B cell (primary cell): Measurements from ENCODE around the gene ADGRV1. TPM values are rescaled to one million over a fixed set of nuclear protein-coding genes. Genes with fewer than 3 reads are reported as not detected.
"Not testable (repeated sequence)": the region's sequence is repeated elsewhere in the genome, so short reads cannot be mapped to it uniquely, and the experiment has no call there.

Experiments
- ATAC-seq: fragments of 200-7000 bp; cut with Tn5 transposase; one replicate; pipeline ENCODE4 v1.10.0; 2021; ENCODE audit warnings: low read depth, mild to moderate bottlenecking, moderate number of reproducible peaks, moderate library complexity
- CTCF ChIA-PET: fragments of 350-600 bp; sonication (Branson Sonifier 250); formaldehyde crosslinking; loops from one replicate; lab custom pipeline; 2021; ENCODE audit warnings: antibody characterized with exemption, inconsistent platforms; lab: Charles Lee
- POLR2A ChIA-PET: fragments of 350-600 bp; sonication (Branson Sonifier 250); formaldehyde crosslinking; loops from one replicate; lab custom pipeline; 2021; ENCODE audit warnings: antibody characterized with exemption; lab: Charles Lee
- DNase-seq: peaks from one replicate; pipeline ENCODE4 v3.0.0; 2013
- H2AFZ ChIP-seq: 2 replicates; pipeline ENCODE4 v1.6.1; 2012; ENCODE audit warnings: mild to moderate bottlenecking, low read depth, low read length; ENCODE audit not compliant: insufficient read depth, poor library complexity, severe bottlenecking
- H3K27ac ChIP-seq, 2 donors: 1 replicate in 1 of 2; 2 replicates in 1 of 2; pipeline ENCODE4 v1.5.1; 2012 to 2013; ENCODE audit warnings: low read length in 2 of 2, mild to moderate bottlenecking in 2 of 2, moderate library complexity in 1 of 2
- H3K27me3 ChIP-seq, 4 experiments: fragments of 200-600 bp in 1 of 4; sonication (generic) in 1 of 4; replicated peaks in 1 of 4; 1 replicate in 2 of 4; 2 replicates in 2 of 4; pipeline versions ENCODE4 v1.6.1 to v1.7.0; 2013 to 2016; ENCODE audit warnings: low read length in 3 of 4, mild to moderate bottlenecking in 2 of 4, mixed read lengths in 1 of 4, moderate library complexity in 1 of 4; ENCODE audit not compliant: insufficient read depth in 4 of 4, control insufficient read depth in 3 of 4; ENCODE audit errors: control extremely low read depth in 1 of 4
- H3K36me3 ChIP-seq, 2 experiments: replicated peaks in 1 of 2; 1 replicate in 1 of 2; 2 replicates in 1 of 2; pipeline versions ENCODE4 v1.6.1 to v1.7.1; 2013; ENCODE audit warnings: low read length in 1 of 2; ENCODE audit not compliant: insufficient read depth in 2 of 2, control insufficient read depth in 1 of 2; ENCODE audit errors: control extremely low read depth in 1 of 2, extremely low read depth in 1 of 2
- H3K4me1 ChIP-seq, 2 donors: fragments of 200-600 bp in 1 of 2; sonication (generic) in 1 of 2; 1 replicate in 1 of 2; 2 replicates in 1 of 2; pipeline versions ENCODE4 v1.5.1 to v1.6.1; 2013 to 2017; ENCODE audit warnings: low read length in 2 of 2; ENCODE audit not compliant: control insufficient read depth in 2 of 2, insufficient read depth in 2 of 2
- H3K4me2 ChIP-seq: replicated peaks from 2 replicates; pipeline ENCODE3; 2012; ENCODE audit warnings: mild to moderate bottlenecking, low read depth, low read length; ENCODE audit not compliant: poor library complexity, severe bottlenecking
- H3K4me3 ChIP-seq, 5 experiments: fragments of 200-600 bp in 1 of 5; sonication (generic) in 1 of 5; 1 replicate in 3 of 5; 2 replicates in 2 of 5; pipeline versions ENCODE4 v1.5.1 to v1.7.0; 2011 to 2016; ENCODE audit warnings: low read length in 4 of 5, mild to moderate bottlenecking in 4 of 5, low read depth in 2 of 5, control low read depth in 1 of 5, moderate library complexity in 1 of 5; ENCODE audit not compliant: insufficient read depth in 1 of 5; ENCODE audit errors: control extremely low read depth in 1 of 5, extremely low read depth in 1 of 5
- H3K79me2 ChIP-seq: fragments of 200-600 bp; sonication (generic); one replicate; pipeline ENCODE4 v1.6.0; 2016; ENCODE audit warnings: low read length; ENCODE audit not compliant: control insufficient read depth, insufficient read depth
- H3K9ac ChIP-seq: fragments of 200-600 bp; sonication (generic); 2 replicates; pipeline ENCODE4 v1.6.1; 2017; ENCODE audit warnings: mild to moderate bottlenecking, low read length, moderate library complexity
- H3K9me3 ChIP-seq, 3 donors: one replicate each; pipeline versions ENCODE4 v1.6.1 to v1.7.1; 2013; ENCODE audit warnings: low read length in 2 of 3; ENCODE audit not compliant: control insufficient read depth in 2 of 3, insufficient read depth in 1 of 3; ENCODE audit errors: control extremely low read depth in 1 of 3
- H4K20me1 ChIP-seq: 2 replicates; pipeline ENCODE4 v1.6.0; 2012; ENCODE audit warnings: mild to moderate bottlenecking, low read length; ENCODE audit not compliant: insufficient read depth, control insufficient read depth, poor library complexity, severe bottlenecking
- H3K27ac Mint-ChIP-seq: one replicate; pipeline ENCODE4 v1.8.0; 2021; ENCODE audit warnings: mixed read lengths
- H3K27me3 Mint-ChIP-seq: one replicate; pipeline ENCODE4 v1.8.0; 2021; ENCODE audit warnings: mixed read lengths
- H3K4me1 Mint-ChIP-seq: one replicate; pipeline ENCODE4 v1.8.0; 2021; ENCODE audit warnings: mixed read lengths
- H3K4me3 Mint-ChIP-seq: one replicate; pipeline ENCODE4 v1.8.0; 2021; ENCODE audit warnings: mixed read lengths
- H3K9me3 Mint-ChIP-seq: one replicate; pipeline ENCODE4 v1.8.0; 2022; ENCODE audit warnings: mixed read lengths; ENCODE audit not compliant: insufficient read depth
- EZH2 ChIP-seq: IDR thresholded peaks from 2 replicates; pipeline ENCODE4 v1.6.1; 2012; ENCODE audit warnings: borderline replicate concordance, low read depth, mild to moderate bottlenecking, moderate library complexity, low read length; ENCODE audit not compliant: insufficient read depth, poor library complexity, severe bottlenecking
- WGBS: methylation state at CpG from one replicate; pipeline ENCODE4 v1.1.5; 2013; ENCODE audit warnings: missing lambda C conversion rate; ENCODE audit not compliant: insufficient coverage; 5-methylcytosine and 5-hydroxymethylcytosine counted together
- intact Hi-C: fragments of 100-400 bp; cut with micrococcal nuclease; formaldehyde crosslinking; loops from one replicate; pipeline ENCODE4 v1.10.0; 2022
- polyA plus RNA-seq: library from polyadenylated mRNA; depleted of rRNA; stranded (reverse); fragments of >200 nt; gene quantifications from 2 replicates; pipeline ENCODE4 v1.2.3, GENCODE V29; 2012
- total RNA-seq, 2 donors: library from RNA; stranded (reverse); fragments of 120-200 nt in 1 of 2; gene quantifications; 1 replicate in 1 of 2; 2 replicates in 1 of 2; pipeline versions ENCODE4 v1.2.3 to v1.2.4, GENCODE V29; 2013 to 2022
- TF ChIP-seq, protein P1 (sequence below): fragments of 200-600 bp; IDR thresholded peaks from one replicate; pipeline ENCODE4 v1.8.0; 2022; ENCODE audit warnings: antibody characterized with exemption, mild to moderate bottlenecking

ADGRV1 gene
- total and polyA plus RNA-seq, 2 donors (not counting 1 experiment from before 2014, with no cell fraction given): 0.07 TPM; not detected in 1

DNA sequence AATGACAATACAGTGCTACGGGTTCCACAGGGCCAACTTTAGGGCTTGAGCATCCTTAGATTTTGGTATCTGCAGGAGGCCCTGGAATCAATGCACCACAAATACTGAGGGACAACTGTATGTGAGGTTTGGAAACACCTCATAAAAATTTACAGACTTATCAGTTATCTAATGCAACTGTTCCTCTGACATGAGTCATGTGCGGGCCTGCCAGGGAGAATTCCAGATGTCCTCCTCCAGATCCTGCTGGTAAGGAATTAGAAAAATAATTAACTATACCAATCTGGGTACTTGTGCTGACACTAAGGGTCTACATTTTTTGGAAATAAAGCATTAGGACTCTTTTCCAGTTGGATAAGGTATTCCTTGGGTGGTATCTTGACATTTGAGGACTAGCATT lies 491.2 kb downstream of the ADGRV1 start:
- H3K9me3 ChIP-seq: no peaks in the 10 kb centered on the region
- H3K4me2 ChIP-seq: no peak overlapping the region
- no peaks in the 10 kb centered on the region for H3K4me1 ChIP-seq
- CTCF ChIA-PET: no interaction called here
- WGBS: 85% methylated on average over 1 of the region's 2 CpGs
- Mint-ChIP-seq H3K4me1 (no peaks in the 10 kb centered on the region), H3K27ac (no peak overlapping the region), H3K27me3 (peaks cover 14% of the 10 kb centered on the region), H3K4me3 (no peak overlapping the region), H3K9me3 (no peaks in the 10 kb centered on the region)
- no peaks in the 10 kb centered on the region for H3K79me2 ChIP-seq
- ATAC-seq: no peak
- no peak overlapping the region for H3K27ac ChIP-seq
- H4K20me1 ChIP-seq: no peaks in the 10 kb centered on the region
- no peak overlapping the region for H2AFZ ChIP-seq
- no peak for TF ChIP-seq EZH2
- TF ChIP-seq, protein P1, sequence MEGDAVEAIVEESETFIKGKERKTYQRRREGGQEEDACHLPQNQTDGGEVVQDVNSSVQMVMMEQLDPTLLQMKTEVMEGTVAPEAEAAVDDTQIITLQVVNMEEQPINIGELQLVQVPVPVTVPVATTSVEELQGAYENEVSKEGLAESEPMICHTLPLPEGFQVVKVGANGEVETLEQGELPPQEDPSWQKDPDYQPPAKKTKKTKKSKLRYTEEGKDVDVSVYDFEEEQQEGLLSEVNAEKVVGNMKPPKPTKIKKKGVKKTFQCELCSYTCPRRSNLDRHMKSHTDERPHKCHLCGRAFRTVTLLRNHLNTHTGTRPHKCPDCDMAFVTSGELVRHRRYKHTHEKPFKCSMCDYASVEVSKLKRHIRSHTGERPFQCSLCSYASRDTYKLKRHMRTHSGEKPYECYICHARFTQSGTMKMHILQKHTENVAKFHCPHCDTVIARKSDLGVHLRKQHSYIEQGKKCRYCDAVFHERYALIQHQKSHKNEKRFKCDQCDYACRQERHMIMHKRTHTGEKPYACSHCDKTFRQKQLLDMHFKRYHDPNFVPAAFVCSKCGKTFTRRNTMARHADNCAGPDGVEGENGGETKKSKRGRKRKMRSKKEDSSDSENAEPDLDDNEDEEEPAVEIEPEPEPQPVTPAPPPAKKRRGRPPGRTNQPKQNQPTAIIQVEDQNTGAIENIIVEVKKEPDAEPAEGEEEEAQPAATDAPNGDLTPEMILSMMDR: no peak
- POLR2A ChIA-PET: no interaction called here
- no peaks in the 10 kb centered on the region for H3K27me3 ChIP-seq
- H3K9ac ChIP-seq: no peak overlapping the region
- no peaks in the 10 kb centered on the region for H3K36me3 ChIP-seq
- intact Hi-C loops: no loop called here
- no peak for DNase-seq
- no peak overlapping the region for H3K4me3 ChIP-seq

DNA sequence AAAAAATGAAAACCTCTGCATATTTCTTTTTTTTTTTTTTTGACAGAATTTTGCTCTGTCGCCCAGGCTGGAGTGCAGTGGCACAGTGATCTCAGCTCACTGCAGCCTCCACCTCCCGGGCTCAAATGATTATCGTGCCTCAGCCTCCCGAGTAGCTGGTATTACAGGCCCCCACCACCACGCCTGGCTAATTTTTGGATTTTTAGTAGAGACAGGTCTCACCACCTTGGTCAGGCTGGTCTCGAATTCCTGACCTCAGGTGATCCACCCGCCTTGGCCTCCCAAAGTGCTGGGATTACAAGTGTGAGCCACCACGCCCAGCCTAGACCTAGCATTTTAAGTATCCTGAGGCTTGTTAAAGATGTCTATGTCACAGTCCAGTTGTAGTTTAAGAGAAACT lies 493.8 kb downstream of the ADGRV1 start:
- intact Hi-C loops: not testable (repeated sequence)

More for the DNA sequence above, 493.8 kb downstream of the ADGRV1 start:
- not testable (repeated sequence) for H3K27ac Mint-ChIP-seq, H3K27me3 ChIP-seq, H3K4me1 ChIP-seq, H3K4me2 ChIP-seq, ATAC-seq, H3K9me3 ChIP-seq, H3K9me3 Mint-ChIP-seq, H3K27ac ChIP-seq, H3K27me3 Mint-ChIP-seq, H3K36me3 ChIP-seq, H3K4me1 Mint-ChIP-seq, H3K9ac ChIP-seq, H3K4me3 Mint-ChIP-seq, DNase-seq, H3K79me2 ChIP-seq, H2AFZ ChIP-seq, H4K20me1 ChIP-seq, H3K4me3 ChIP-seq
- ChIA-PET POLR2A (interaction anchor here (0.5 kb wide), 1 partner anchor 1159 kb away, joined by 3 read pairs; no protein-coding TSS in a partner anchor), CTCF (interaction anchor here (0.7 kb wide), 1 partner anchor 19 kb away, joined by 3 read pairs; no protein-coding TSS in a partner anchor)
- WGBS: 89% methylated on average over 7 of the region's 8 CpGs
